ENCODE measurements around the gene CADM2. TPM values are rescaled to one million over a fixed set of nuclear protein-coding genes. Genes with fewer than 3 reads are reported as not detected.

CADM2 gene
- total RNA-seq, 1 experiment from 2014 or later, result 10.9 TPM

DNA sequence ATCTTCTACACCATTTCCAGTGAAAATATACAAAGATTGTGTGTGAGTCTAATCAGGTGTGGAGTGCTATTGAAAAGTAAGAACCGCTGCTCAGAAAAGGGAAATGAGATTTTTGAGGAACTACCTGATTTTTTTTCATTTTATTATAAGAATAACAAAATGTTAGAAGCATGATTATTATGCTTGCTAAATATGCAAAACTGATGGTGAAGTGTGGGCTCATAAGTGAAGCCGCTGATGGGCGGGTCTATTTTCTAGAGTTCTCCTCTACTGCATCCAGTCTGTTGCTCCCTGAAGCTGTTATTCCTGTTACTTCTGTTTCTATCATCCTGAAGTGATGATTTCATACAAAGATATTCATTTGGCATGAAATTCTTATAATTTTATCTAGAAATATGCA, 612.0 kb downstream of the CADM2 start:
- no peaks in the 10 kb centered on the region for H3K27me3 Mint-ChIP-seq (ENCODE audit: low read depth)
- H2AFZ ChIP-seq (ENCODE audit: low read length), result no peak overlapping the region
- H4K20me1 ChIP-seq (ENCODE audit: control insufficient read depth, insufficient read depth, insufficient read length), result no peaks in the 10 kb centered on the region
- H2BK12ac ChIP-seq (ENCODE audit: insufficient read length, low read depth, low read length), result no peak overlapping the region
- no peak overlapping the region for H3T11ph ChIP-seq (ENCODE audit: low read length)
- no peak overlapping the region for H3K14ac ChIP-seq (ENCODE audit: insufficient read depth, low read length)
- H3K9me3 Mint-ChIP-seq, result no peaks in the 10 kb centered on the region
- no peak overlapping the region for H2BK15ac ChIP-seq (ENCODE audit: low read depth, low read length)
- no peak for DNase-seq
- H3K79me1 ChIP-seq (ENCODE audit: insufficient read depth, low read depth, low read length, poor library complexity, severe bottlenecking), result no peaks in the 10 kb centered on the region
- H4K8ac ChIP-seq (replicated peaks; ENCODE audit: insufficient read length, low read depth, low read length), result no peak overlapping the region
- H2BK120ac ChIP-seq (ENCODE audit: low read depth, low read length, poor library complexity, severe bottlenecking), result no peak overlapping the region
- H3K4me1 Mint-ChIP-seq, result no peaks in the 10 kb centered on the region
- no peak overlapping the region for H3K4me3 Mint-ChIP-seq
- no CpG with 5 or more reads among the region's 3 CpGs for WGBS (ENCODE audit: extremely low coverage, insufficient read length, low lambda C conversion rate)
- no peak overlapping the region for H3K4ac ChIP-seq (ENCODE audit: low read depth, low read length)
- no peak overlapping the region for H2AK5ac ChIP-seq (ENCODE audit: insufficient read length, low read length)
- no peak overlapping the region for H3K27ac Mint-ChIP-seq
- no peaks in the 10 kb centered on the region for H3K9me3 ChIP-seq (ENCODE audit: control insufficient read depth, low read depth, low read length)
- no peaks in the 10 kb centered on the region for H3K27me3 ChIP-seq (ENCODE audit: insufficient read depth, low read length)
- H3K56ac ChIP-seq (ENCODE audit: insufficient read length, low read depth, low read length), result no peak overlapping the region
- no peaks in the 10 kb centered on the region for H3K4me1 ChIP-seq (ENCODE audit: insufficient read depth, low read length)
- no peak overlapping the region for H2BK20ac ChIP-seq (ENCODE audit: low read depth, low read length, poor library complexity, severe bottlenecking)
- no peaks in the 10 kb centered on the region for H3K23me2 ChIP-seq (ENCODE audit: insufficient read length, low read depth, low read length, poor library complexity, severe bottlenecking)
- no peaks in the 10 kb centered on the region for H3K36me3 Mint-ChIP-seq (ENCODE audit: insufficient read depth in 1 of 3, low read depth in 3 of 3)
- no peak overlapping the region for H3K27ac ChIP-seq (ENCODE audit: insufficient read length, low read depth, low read length)
- H3K18ac ChIP-seq (ENCODE audit: insufficient read length, low read depth, low read length), result no peak overlapping the region
- H3K9ac ChIP-seq (ENCODE audit: extremely low read depth, insufficient read length, low read length), result no peak overlapping the region
- no peak overlapping the region for H2BK5ac ChIP-seq (ENCODE audit: insufficient read length, low read length)
- H3K79me2 ChIP-seq (ENCODE audit: insufficient read depth, low read length), result no peaks in the 10 kb centered on the region
- no peak overlapping the region for H3K4me2 ChIP-seq (ENCODE audit: insufficient read depth, insufficient read length, low read length)
- H3K23ac ChIP-seq (ENCODE audit: insufficient read length, low read depth, low read length), result no peak overlapping the region
- TF ChIP-seq, protein P1, sequence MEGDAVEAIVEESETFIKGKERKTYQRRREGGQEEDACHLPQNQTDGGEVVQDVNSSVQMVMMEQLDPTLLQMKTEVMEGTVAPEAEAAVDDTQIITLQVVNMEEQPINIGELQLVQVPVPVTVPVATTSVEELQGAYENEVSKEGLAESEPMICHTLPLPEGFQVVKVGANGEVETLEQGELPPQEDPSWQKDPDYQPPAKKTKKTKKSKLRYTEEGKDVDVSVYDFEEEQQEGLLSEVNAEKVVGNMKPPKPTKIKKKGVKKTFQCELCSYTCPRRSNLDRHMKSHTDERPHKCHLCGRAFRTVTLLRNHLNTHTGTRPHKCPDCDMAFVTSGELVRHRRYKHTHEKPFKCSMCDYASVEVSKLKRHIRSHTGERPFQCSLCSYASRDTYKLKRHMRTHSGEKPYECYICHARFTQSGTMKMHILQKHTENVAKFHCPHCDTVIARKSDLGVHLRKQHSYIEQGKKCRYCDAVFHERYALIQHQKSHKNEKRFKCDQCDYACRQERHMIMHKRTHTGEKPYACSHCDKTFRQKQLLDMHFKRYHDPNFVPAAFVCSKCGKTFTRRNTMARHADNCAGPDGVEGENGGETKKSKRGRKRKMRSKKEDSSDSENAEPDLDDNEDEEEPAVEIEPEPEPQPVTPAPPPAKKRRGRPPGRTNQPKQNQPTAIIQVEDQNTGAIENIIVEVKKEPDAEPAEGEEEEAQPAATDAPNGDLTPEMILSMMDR (conservative IDR thresholded peaks at IDR 0.05), result no peak
- no peak overlapping the region for H4K5ac ChIP-seq (ENCODE audit: insufficient read length, low read depth, low read length)
- H4K91ac ChIP-seq (ENCODE audit: insufficient read length, low read depth, low read length), result no peak overlapping the region

Measured in H9 (cell line).